ENCODE results near the gene OTX1. TPM values are rescaled to one million over a fixed set of nuclear protein-coding genes. Genes with fewer than 3 reads are reported as not detected.

The OTX1 gene
- total and polyA plus RNA-seq, 2 donors (not counting 3 experiments of a cell fraction or from before 2014, with no cell fraction given) = not detected

GRCh38 chr2:63052411-63053080 lies 1.9 kb downstream of the OTX1 start:
- no peak overlapping the region for H3K4me2 ChIP-seq (ENCODE audit: insufficient read depth, low read length)
- CTCF ChIA-PET = interaction anchor here (1.0 to 1.1 kb wide), 3 partner anchors 9 to 595 kb away, joined by 3 read pairs; no protein-coding TSS in a partner anchor
- no peaks in the 10 kb centered on the region for H3K9me1 ChIP-seq (replicated peaks; ENCODE audit: control insufficient read depth, extremely low read depth, insufficient read depth, low read length)
- no peak overlapping the region for H3K27ac ChIP-seq (ENCODE audit: insufficient read depth, low read depth, low read length)
- FAIRE-seq = no peak
- H3K9ac ChIP-seq (replicated peaks; ENCODE audit: extremely low read depth, insufficient read depth, low read length) = no peak overlapping the region
- H2AFZ ChIP-seq (ENCODE audit: low read depth, low read length) = no peak overlapping the region
- dilution Hi-C loops (cut with MboI; ENCODE audit: extremely low pct_ligation_motif_present, low sequenced_read_pairs) (no loop called here), intact Hi-C loops (cut with micrococcal nuclease) (loop anchor here (10.0 kb wide), 2 partner anchors 348 to 578 kb away; partner anchors contain the start of gene EHBP1)
- POLR2A ChIA-PET = no interaction called here
- TF ChIP-seq, protein P1, sequence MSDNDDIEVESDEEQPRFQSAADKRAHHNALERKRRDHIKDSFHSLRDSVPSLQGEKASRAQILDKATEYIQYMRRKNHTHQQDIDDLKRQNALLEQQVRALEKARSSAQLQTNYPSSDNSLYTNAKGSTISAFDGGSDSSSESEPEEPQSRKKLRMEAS (IDR thresholded peaks at IDR 0.05; ENCODE audit: insufficient read depth, insufficient read length) = no peak
- TF ChIP-seq JUN (IDR thresholded peaks at IDR 0.05; ENCODE audit: borderline replicate concordance, insufficient read depth, insufficient read length, low read depth) = no peak
- no peak for TF ChIP-seq EZH2 (IDR thresholded peaks at IDR 0.05; ENCODE audit: borderline replicate concordance, low read depth, low read length, severe bottlenecking)
- TF ChIP-seq, protein P2, sequence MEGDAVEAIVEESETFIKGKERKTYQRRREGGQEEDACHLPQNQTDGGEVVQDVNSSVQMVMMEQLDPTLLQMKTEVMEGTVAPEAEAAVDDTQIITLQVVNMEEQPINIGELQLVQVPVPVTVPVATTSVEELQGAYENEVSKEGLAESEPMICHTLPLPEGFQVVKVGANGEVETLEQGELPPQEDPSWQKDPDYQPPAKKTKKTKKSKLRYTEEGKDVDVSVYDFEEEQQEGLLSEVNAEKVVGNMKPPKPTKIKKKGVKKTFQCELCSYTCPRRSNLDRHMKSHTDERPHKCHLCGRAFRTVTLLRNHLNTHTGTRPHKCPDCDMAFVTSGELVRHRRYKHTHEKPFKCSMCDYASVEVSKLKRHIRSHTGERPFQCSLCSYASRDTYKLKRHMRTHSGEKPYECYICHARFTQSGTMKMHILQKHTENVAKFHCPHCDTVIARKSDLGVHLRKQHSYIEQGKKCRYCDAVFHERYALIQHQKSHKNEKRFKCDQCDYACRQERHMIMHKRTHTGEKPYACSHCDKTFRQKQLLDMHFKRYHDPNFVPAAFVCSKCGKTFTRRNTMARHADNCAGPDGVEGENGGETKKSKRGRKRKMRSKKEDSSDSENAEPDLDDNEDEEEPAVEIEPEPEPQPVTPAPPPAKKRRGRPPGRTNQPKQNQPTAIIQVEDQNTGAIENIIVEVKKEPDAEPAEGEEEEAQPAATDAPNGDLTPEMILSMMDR (IDR thresholded peaks at IDR 0.05; ENCODE audit: extremely low read depth in 1 of 2, insufficient read depth in 1 of 2, low read depth in 1 of 2, low read length in 2 of 2) = no peak
- no peak for TF ChIP-seq POLR2AphosphoS5 (IDR thresholded peaks at IDR 0.05; ENCODE audit: insufficient read depth, low read depth, low read length)
- TF ChIP-seq MYC (IDR thresholded peaks at IDR 0.05; ENCODE audit: low read depth, low read length) = no peak
- no peak for TF ChIP-seq GATA2 (IDR thresholded peaks at IDR 0.05; ENCODE audit: insufficient read depth, insufficient read length, low read depth, low read length)
- TF ChIP-seq FOS (IDR thresholded peaks at IDR 0.05; ENCODE audit: borderline replicate concordance, insufficient read depth, low read length) = no peak
- TF ChIP-seq POLR2A (IDR thresholded peaks at IDR 0.05; ENCODE audit: low read depth, low read length) = no peak
- no TSS peak for BruUV-seq (replicated peaks)
- H3K4me1 ChIP-seq (ENCODE audit: control insufficient read depth, extremely low read depth, insufficient read depth, low read length) = peaks cover 38% of the 10 kb centered on the region
- H3K9me3 ChIP-seq (replicated peaks; ENCODE audit: control insufficient read depth, insufficient read depth, low read length) = no peaks in the 10 kb centered on the region
- no peak for DNase-seq (ENCODE audit: low read depth, low spot score)
- no peak overlapping the region for H3K4me3 ChIP-seq (replicated peaks in 1 of 3; ENCODE audit: insufficient read depth in 1 of 3, low read depth in 1 of 3, low read length in 3 of 3)
- H3K36me3 ChIP-seq (ENCODE audit: control insufficient read depth in 2 of 2, extremely low read depth in 1 of 2, insufficient read depth in 2 of 2, low read length in 2 of 2) = no peaks in the 10 kb centered on the region
- H3K79me2 ChIP-seq (ENCODE audit: control insufficient read depth, insufficient read depth, low read length) = no peaks in the 10 kb centered on the region
- H4K20me1 ChIP-seq (replicated peaks; ENCODE audit: control insufficient read depth, extremely low read depth, insufficient read depth, low read length) = no peaks in the 10 kb centered on the region
- H3K27me3 ChIP-seq (ENCODE audit: control insufficient read depth in 2 of 2, insufficient read depth in 2 of 2, low read length in 2 of 2) = peaks cover 83 to 96% of the 10 kb centered on the region in 2 experiments

Data from endothelial cell of umbilical vein (primary cell).